CD4-positive, alpha-beta T cell treated with Interleukin-12 subunit alpha and Interleukin-12 subunit beta, for 1 hour (primary cell): ENCODE data around the gene PTPA.

Experiments used
- DNase-seq: peaks from one replicate; pipeline ENCODE4 v3.0.0-alpha.2; 2020

PTPA gene

GRCh38 chr9:129084087-129084486, 27.1 kb upstream of the PTPA start:
- DNase-seq = no peak

GRCh38 chr9:129089246-129089645, 22.0 kb upstream of the PTPA start:
- DNase-seq = no peak

- DNase-seq = no peak
Measured at GRCh38 chr9:129093602-129094386, 17.4 kb upstream of the PTPA start.

- no peak for DNase-seq
Measured at GRCh38 chr9:129094387-129095169, 16.6 kb upstream of the PTPA start.

GRCh38 chr9:129095170-129095667, 16.0 kb upstream of the PTPA start:
- no peak for DNase-seq

GRCh38 chr9:129095908-129096307, 15.3 kb upstream of the PTPA start:
- no peak for DNase-seq

GRCh38 chr9:129097671-129098306, 13.4 kb upstream of the PTPA start:
- DNase-seq = no peak

GRCh38 chr9:129098328-129098727, 12.9 kb upstream of the PTPA start:
- no peak for DNase-seq

- DNase-seq = no peak
Measured at GRCh38 chr9:129100383-129101169, 10.6 kb upstream of the PTPA start.

- no peak for DNase-seq
Measured at GRCh38 chr9:129101279-129101678, 9.9 kb upstream of the PTPA start.

- no peak for DNase-seq
Measured at GRCh38 chr9:129102095-129102525, 9.1 kb upstream of the PTPA start.

GRCh38 chr9:129102791-129103594, 8.2 kb upstream of the PTPA start:
- no peak for DNase-seq

- DNase-seq = no peak
Measured at GRCh38 chr9:129103595-129103965, 7.6 kb upstream of the PTPA start.

- DNase-seq = no peak
Measured at GRCh38 chr9:129104051-129104450, 7.2 kb upstream of the PTPA start.

GRCh38 chr9:129105857-129106694, 5.1 kb upstream of the PTPA start:
- DNase-seq = no peak

- DNase-seq = no peak
Measured at GRCh38 chr9:129107651-129108050, 3.6 kb upstream of the PTPA start.

GRCh38 chr9:129108083-129108804, 3.0 kb upstream of the PTPA start:
- no peak for DNase-seq

GRCh38 chr9:129108805-129109536, 2.2 kb upstream of the PTPA start:
- DNase-seq = no peak

GRCh38 chr9:129109537-129109903, 1.7 kb upstream of the PTPA start:
- no peak for DNase-seq
